HG02852 (cell line): ENCODE results near the gene PADI2.

ENCODE experiments used
- ATAC-seq: cut with Tn5 transposase; IDR thresholded peaks from one replicate; pipeline ENCODE4 v1.9.1; 2021; ENCODE audit warnings: mild to moderate bottlenecking, moderate library complexity; ENCODE audit not compliant: unreplicated experiment

Gene PADI2

DNA sequence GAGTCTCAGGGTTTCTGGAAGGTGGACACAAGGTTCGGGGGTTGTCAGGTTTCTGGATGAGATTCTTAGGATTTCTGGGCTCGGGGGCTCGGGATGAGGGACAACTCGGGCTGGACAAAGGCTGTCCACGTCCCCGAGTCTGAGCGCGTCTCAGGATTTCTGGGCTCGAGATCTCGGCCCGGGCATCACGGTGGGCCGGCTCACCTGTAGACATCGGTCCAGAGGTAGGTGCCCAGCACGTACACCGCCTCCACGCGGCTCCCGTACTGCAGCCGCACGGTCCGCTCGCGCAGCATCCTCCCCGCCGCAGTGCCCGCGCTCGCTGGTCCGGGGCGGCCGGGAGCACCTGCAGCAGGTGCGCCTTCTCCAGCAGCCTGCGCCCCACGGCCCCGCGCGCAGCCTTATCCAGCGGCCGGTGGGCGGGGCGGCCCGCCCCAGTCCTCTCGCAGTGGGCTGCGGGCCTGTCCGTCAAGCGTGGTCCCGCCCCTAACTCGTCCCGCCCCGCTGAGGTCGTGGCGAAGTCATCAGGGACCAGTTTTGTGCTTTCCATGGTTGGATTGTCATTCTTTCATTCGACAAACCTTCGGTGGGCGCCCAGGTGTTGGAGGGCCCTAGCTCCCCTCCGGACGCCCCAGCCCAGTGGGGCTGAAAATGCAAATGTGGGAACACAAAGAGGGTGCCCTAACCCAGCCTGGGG is at the start of gene PADI2:
PADI2 (minus strand) TSS at position 376 of the 697 bp plus-strand sequence; CDS start at position 296, 80 bp downstream.
- peak; percentile 62 for ATAC-seq

DNA sequence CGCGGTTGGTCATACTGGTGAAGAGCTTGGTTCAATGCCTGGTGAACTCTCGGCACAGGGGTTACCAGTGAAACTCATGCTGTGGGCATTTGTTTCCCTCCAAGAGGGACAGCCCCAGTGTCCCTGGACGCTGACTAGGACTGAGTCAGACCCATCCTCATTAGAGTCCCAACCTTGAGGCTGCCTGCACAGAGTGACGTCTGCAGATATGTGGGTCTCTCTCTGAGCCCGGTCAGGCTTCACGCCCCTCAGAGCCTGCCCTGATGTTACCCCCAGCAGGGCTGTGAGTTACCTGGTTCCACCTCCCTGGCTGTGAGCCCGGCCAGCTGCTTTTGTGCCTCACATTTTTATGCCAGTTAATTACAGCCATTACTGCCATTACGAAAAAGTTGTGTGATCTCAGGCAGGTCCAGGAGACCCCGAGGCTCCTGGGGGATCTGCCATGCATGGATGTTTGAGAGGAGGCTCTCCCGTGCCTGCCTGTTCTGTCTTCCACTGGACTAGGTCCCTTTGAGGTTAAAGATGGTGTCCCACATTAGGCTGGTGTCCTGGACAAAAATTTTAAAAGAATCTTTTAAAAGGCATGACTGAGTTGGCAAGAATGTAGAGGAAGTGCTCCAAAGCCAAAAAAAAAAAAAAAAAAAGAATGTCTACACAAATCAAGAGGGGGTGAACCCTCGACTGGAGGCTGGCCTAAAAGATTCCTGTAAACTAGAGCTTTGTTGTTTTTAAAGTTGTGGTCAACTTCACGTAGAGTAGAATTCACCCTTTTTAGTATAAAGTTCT is 49.0 kb upstream of the PADI2 start:
- no peak for ATAC-seq

DNA sequence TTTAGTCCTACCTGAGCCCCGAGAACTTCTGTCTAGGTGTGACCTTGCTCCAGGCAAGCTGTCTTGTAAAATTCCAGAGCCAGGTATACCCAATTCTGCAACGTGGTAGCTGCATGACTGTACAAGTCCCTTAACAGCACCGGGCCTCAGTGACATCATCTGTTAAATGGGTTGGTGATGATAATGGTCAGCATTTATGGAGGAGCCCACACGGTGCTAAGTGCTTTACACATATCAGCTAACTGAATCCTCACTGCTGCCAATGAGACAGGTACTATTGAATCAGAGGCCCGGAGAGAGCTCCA is 48.5 kb upstream of the PADI2 start:
- no peak for ATAC-seq

DNA sequence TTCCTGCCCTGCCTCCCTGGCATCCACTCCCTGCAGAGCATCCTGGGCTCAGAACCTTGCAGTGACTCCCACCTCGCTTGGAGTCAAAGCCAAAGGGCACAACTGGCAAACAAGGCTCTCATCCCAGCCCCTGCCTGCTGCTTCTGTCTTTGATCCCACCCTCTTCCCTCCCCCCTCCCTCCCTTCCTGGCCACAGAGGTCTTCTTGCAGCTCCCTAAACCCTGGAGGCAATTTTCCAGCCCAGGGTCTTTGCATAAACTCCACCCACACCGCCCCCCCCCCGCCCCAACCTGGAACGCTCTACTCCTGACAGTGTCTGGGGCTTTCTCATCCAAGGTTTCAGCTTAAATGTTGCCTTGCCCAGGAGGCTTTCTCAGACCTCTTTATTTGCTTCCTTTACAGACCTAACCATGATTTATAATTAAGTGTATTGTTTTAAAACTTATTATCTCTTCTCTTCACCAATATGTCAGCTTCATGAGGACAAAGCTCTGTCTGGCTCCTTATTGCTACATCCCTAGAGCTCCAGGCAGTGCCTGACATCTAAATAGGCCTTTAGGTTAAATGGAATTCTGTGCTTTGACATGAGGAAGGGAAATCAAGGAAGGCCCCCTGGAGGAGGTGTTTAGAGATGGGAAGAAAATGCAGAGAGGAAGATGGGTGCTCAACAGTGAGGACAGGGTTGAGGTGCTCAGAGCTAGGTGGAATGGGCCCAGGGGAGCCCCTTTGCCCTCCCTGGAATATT is 48.0 kb upstream of the PADI2 start:
- no peak for ATAC-seq

DNA sequence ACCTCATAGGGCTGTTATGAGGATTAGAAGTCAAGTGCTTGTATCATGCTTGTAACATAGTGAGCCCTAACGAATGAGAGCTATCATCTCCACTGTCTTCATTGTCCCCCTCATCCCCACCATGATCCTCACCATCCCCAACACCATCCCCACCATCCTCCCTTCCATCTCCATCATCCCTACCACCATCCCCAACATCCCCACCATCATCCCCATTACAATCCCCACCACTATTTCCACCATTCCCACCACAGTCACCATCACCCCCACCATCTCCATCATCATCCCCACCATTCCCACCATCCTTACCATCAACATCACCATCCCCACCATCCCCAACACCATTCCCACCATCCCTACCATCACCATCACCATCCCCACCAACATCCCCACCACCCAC is 46.6 kb upstream of the PADI2 start:
- ATAC-seq = no peak

DNA sequence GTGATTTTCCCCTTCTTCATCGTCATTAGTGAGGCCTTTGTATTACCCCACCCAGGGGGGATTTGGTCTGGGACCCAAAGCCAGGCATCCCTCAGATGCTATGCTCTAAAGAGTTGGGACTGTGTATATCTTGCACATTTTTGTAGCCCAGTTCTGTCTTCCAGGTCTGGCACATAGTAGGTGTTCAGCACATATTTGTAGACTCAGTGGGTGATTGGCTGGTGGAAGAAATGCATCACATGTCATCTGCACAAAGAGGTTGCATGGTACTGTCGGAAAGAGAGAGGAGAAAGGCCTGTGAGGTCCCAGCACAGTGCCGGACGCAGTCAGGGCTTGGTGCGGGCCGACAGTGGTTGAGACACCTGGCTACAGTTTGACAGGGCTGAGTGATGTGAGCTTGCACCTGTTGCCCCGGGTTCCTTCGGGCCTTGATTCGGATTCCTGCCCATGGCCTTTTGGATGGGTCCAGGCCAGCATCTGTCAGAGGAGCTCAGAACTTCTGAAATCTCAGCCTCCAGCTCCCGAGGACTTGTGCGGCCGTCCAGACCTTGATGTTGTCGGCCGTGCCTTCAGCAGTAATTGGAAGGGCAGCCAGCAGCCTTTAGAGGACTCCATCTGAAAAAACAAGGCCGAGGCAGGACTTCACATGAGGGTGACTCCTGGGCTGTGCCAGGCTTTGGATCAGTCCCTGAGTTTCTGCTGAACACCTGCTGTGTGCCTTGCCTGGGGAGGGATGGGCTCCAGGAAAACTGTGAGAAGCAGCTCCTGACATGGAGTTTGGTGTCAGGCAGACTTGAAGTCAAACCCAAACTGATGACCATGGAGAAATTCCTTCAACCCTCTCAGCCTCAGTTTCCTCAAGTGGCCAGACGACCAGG is 44.8 kb upstream of the PADI2 start:
- no peak for ATAC-seq

DNA sequence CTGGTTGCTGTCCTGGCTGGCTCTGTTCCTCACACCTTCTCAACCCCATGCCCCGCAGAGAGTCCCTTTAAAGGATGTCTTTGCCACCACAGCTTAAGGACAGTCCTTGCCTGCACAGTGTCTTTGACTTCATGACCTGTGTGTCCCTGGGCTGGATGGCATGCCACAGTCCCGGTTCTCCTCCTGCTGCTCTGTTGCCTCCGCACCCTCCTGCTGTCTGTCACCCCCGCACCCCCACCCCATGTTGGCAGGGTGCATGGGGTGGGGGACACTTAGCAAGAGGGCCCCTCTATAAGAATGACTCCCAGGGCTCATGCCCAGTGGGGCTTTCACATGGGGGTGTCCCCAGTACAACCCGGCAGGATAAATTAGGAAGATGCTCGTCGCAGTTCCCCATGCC is 44.1 kb upstream of the PADI2 start:
- ATAC-seq = no peak

DNA sequence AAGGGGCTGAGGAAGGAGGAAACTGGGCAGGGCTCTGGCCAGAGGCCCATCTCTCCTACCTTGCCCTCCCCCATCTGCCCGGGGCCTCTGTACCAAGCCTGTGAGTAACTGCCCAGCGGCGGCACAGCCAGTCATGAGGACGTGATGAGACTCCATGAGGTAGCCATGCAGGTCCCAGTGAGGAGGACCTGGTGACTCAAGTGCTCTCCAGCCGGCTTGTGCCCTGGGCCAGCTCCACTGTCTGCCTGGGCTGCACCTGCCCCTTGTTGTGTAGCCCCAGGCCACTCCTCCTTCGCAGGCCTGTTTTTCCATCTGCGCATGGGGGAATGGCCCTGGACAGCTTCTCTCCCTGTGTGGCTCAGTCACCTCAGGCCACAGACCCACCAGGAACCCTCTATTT is 43.7 kb upstream of the PADI2 start:
- ATAC-seq = no peak

DNA sequence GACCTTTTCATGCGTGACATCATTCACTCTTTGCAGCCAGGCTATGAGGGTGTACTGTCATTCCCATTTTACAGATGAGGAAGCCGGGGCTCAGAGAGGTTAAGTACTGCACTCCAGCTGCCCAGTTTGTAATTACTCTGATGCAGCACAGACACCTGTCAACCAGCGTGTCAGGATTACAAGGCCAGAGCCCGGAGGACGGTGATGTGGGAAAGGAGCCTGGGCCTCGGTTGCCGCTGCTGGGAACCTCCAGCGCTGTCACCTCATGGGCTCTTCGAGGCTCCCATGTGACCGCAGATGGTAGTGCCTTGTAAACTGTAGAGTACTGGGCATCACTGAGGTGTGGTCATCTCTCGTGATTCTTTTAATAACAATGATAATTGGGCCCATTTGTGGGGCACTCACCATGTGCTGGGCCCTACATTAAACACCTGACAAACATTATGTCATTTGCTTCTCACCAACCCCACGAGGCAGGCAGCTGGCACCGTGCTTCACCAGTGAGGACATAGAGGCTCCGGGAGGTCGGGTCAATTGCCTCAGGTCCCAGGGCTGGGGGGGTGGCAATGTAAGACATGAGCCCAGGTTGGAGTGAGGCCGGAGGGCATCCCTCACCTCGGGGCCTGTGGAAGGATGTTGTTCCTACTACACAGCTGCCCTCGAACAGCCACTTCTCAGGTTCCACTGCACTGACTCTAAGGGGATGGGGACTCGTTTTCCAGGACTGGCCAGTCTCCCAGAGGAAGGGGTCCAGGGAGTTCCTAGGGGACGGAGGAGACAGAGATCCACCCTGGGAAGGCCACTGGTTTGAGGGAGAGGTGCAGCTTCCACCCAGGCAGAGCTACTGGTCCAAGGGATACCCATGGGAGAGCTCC is 42.9 kb upstream of the PADI2 start:
- no peak for ATAC-seq

DNA sequence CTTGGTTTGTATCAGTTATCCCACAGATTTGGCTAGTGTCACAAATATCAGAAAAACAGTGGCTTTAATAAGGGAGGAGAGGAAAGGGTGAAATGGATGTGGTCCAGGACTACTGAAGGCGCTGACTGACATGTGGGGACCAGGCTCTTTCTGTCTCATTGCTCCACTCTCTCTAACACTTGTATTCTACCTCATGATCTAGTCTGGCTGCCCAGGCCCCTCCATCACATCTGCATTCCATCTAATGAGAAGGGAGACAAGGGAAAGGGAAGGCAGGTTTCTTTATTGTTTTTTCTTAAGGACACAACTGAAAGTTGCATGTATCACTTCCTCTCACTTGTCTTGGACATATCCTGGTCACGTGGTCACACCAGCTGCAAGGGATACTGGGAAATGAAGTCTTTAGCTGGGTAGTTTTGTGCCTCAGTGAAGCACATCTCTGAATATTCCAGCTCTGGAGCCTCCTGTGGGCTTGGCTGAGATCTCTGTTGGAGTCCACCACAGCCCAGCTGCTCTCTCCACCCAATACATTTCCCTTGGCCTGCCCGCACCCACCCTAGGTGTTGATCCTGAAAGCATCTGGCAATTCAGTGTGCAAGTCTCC is 42.0 kb upstream of the PADI2 start:
- ATAC-seq = no peak

DNA sequence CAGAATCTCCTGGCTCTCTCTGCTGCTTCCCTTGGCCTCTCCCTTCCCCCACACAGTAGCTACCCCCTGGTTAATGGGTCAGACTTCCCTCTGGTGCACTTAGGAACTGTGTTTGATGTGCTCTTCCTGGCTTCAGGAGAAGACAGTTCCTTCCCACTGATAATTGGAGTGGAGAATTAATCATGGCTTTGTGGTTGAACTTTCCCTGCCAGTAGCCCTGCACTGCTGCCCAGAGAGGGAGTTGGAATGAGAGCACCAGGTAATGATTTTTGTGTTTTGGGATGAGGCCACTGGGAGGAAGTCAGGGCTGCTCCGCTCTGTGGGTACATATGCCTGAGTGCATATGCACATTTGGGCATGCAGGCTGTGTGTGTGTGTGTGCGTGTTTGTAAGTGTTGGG is 39.7 kb upstream of the PADI2 start:
- no peak for ATAC-seq

DNA sequence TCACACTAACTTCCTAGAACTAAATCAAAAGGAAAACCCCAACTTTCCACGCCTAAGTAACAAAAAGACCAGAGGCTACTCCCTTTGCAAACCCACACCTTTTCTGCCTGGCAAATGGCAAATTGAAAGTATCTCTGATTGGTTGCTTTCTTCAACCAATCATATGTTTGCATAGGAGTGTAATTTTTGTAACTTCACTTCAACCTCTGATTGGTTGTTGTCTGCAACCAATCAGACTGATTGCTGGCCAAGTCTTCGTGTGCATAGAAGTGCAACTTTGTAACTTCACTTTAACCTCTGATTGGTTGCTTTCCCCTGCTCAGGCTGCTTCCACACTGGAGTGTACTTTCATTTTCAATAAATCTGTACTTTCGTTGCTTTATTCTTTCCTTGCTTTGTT is 36.9 kb upstream of the PADI2 start:
- no peak for ATAC-seq

DNA sequence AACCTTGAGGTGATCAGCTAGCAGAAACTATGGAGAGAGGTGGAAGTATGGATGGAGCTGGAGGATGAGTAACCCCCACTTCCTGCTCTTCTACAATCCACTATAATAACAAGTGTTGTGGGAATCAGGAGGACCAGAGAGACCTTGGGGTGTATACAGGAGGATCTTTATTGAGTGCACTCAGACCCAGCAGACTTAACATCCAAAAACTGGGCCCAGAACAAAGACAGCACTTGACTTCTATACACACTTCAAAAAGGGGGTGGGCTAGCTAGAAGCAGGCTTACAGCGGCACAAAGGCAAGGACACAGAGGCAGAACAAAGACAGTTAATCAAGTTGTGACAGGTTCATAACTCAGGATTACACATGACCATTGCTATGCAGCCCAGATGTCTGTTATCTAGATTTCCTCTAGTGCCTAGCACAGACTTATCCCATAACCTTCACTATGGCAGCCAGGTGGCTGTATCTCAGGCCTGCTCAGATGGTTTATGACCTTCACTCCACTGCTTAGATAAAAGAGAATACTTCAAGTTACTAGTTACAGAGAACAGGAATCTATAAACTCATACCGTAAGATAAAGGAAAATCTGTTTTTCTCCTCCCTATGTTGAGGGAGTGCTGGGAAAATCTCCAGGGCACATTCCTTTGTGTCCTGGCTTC is 36.1 kb upstream of the PADI2 start:
- no peak for ATAC-seq

DNA sequence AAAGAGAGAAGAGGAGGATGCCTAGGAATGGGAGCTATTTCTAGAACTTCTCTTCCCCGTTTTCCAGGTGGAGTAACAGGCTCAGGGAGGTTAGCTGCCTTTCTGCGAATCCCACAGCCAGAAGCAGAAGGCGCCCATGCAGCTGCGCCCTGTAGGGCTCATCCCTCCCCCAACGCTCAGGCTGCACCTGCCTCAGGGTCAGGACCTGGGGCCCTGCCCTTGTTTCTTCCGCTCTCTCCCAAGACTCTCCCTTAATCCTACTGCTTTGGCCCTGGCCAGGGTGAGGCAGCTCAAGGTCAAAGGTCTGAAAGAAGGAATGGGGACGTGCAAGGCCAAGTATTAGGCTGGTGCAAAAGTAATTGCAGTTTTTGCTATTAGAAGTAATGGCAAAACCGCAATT is 30.5 kb upstream of the PADI2 start:
- no peak for ATAC-seq

DNA sequence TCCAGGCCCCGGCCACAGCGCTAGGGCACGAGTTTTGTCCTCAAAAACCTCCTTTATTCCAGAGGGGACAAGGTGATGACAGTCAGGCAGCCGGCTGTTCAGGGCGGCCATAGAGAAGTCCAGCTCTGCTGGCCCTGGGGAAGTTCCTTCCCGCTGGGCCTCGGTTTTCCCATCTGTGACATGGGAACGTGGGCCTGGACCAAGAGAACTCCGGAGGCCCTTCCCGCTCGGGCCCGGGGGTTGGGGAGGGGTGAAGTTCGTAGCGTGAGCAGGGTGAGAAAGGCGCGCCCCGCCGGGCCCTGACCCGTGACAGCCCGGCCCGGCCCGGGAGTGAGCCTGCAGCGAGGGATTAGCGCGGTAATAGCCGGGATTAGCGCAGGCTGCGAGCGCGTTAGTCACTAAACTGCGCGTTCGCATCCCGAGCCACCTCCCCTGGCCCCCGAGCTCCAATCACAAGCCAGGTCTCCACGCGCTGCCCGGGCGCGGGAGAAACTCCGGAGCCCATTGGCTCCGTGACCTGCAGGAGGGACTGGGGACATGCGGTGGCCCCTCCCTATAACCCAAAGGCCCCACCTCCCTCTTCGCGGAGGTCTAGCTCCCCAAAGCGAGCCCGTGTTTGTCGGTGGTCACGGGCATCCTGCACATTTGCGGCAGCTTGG is 29.8 kb upstream of the PADI2 start:
- ATAC-seq = no peak

DNA sequence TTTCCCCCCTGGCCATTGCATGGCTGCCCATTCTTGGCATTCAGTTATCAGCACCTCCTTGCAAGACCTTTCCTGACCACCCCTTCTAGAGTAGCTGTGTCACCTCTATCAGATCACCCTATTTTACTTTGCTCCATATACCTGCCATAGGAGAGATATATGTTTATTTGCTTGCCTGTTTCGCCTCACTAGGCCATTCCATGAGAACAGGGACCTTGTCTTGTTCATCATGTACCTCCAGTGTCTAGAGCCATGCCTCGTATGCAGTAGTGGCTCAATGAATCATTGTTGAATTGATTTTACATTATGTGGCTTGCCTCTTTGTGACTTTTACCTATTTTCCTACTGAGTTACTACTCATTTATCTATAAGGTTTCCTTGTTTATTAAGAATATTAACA is 26.4 kb upstream of the PADI2 start:
- ATAC-seq = no peak

DNA sequence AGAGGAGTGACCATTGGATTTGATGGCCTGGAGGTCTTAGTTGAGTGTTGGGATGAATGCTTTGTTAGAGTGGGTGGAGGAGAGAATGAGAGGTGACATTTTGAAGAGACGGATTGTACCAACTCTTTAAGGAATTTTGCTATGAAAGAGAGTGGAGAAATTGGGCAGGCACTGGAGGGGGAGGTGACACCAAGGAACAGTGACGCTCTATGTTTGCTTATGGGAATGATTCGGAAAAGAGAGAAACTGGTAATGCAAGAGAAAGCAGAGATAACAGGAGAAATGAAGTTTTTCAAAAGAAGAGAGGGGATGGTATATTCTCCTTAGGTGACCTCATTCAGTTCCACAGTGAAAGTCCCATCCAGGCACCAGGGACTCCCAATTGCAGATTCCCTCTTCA is 24.5 kb upstream of the PADI2 start:
- ATAC-seq = no peak

DNA sequence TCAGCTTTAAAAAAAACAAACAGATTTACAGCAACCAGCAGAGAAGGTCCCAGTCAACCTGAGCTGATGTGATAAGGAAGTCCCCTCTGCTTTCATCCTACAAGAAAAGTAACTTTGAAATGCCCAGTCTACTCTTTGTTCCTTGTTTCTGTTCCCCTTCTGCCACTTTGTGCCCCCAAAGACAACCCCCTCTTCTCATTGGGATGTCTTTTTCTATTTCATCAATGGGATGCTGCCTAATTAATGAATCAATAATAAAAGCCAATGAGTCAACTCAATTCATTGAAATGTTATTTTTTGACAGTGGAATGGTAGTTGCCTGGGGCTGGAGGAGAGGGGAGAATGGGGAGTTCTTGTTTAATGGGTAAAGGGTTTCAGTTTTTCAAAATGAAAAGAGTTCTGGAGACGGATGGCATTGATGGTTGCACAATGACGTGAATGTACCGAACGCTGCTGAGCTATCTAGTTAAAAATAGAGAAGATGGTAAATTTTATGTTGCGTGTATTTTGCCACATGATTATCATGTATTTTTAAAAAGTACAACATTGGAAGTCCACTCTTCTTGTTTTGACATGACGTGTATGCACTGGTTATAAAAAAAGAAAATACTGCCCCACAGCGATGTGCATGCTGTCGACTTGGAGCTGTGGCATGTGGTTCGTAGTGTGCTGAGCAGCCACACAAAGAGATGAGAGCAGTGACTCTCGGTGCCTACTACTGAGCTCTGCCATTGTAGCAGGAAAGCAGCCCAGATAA is 22.4 kb upstream of the PADI2 start:
- no peak for ATAC-seq
